CD4-positive, alpha-beta T cell treated with Interleukin-2 at 100 ng/mL for 4 hours (primary cell): ENCODE measurements around the gene DIO1.
"Not testable (repeated sequence)": the region's sequence is repeated elsewhere in the genome, so short reads cannot be mapped to it uniquely, and the experiment has no call there.

Source experiments
- DNase-seq: peaks from one replicate; pipeline ENCODE4 v3.0.0-alpha.2; 2020; ENCODE audit warnings: low spot score

The DIO1 gene

GRCh38 chr1:53893999-53894636, at the start of gene DIO1:
DIO1 (plus strand) TSS chr1:53894187; CDS start chr1:53894211, 24 bp downstream.
- DNase-seq, result no peak

- no peak for DNase-seq
Observed at GRCh38 chr1:53847980-53848379, 46.0 kb upstream of the DIO1 start.

- no peak for DNase-seq
Observed at GRCh38 chr1:53850082-53850673, 43.8 kb upstream of the DIO1 start.

GRCh38 chr1:53851571-53852285, 42.3 kb upstream of the DIO1 start:
- DNase-seq, result no peak

GRCh38 chr1:53860967-53861411, 33.0 kb upstream of the DIO1 start:
- peak; percentile 57 for DNase-seq

GRCh38 chr1:53862507-53862906, 31.5 kb upstream of the DIO1 start:
- DNase-seq, result no peak

GRCh38 chr1:53868565-53868964, 25.4 kb upstream of the DIO1 start:
- DNase-seq, result no peak

- no peak for DNase-seq
Observed at GRCh38 chr1:53869454-53870117, 24.4 kb upstream of the DIO1 start.

GRCh38 chr1:53871221-53871620, 22.8 kb upstream of the DIO1 start:
- no peak for DNase-seq

- DNase-seq, result no peak
Observed at GRCh38 chr1:53871773-53872484, 22.1 kb upstream of the DIO1 start.

GRCh38 chr1:53875150-53875549, 18.8 kb upstream of the DIO1 start:
- not testable (repeated sequence) for DNase-seq

- peak; percentile 49 for DNase-seq
Observed at GRCh38 chr1:53878492-53879105, 15.4 kb upstream of the DIO1 start.

GRCh38 chr1:53881853-53882252, 12.1 kb upstream of the DIO1 start:
- DNase-seq, result not testable (repeated sequence)

- DNase-seq, result not testable (repeated sequence)
Observed at GRCh38 chr1:53883600-53883999, 10.4 kb upstream of the DIO1 start.

- no peak for DNase-seq
Observed at GRCh38 chr1:53888681-53889080, 5.3 kb upstream of the DIO1 start.

- peak; percentile 87 for DNase-seq
Observed at GRCh38 chr1:53889304-53890298, 4.4 kb upstream of the DIO1 start, which contains the start of gene YIPF1. YIPF1 (minus strand) TSS chr1:53889797; CDS start chr1:53888937, 860 bp downstream.

- DNase-seq, result no peak
Observed at GRCh38 chr1:53890522-53890941, 3.5 kb upstream of the DIO1 start.

GRCh38 chr1:53891018-53891417, 3.0 kb upstream of the DIO1 start:
- no peak for DNase-seq

GRCh38 chr1:53891678-53892077, 2.3 kb upstream of the DIO1 start:
- no peak for DNase-seq

GRCh38 chr1:53892911-53893310, 1.1 kb upstream of the DIO1 start:
- DNase-seq, result no peak
